HL-60 (cell line): Measurements from ENCODE around the gene IFT81.

Source experiments
- POLR2AphosphoS5 ChIP-seq: IDR thresholded peaks from 2 replicates; pipeline ENCODE4 v1.6.1; 2012; ENCODE audit warnings: low read depth
- SPI1 ChIP-seq: IDR thresholded peaks from 2 replicates; pipeline ENCODE4 v1.6.1; 2012; ENCODE audit warnings: low read depth, mild to moderate bottlenecking, borderline replicate concordance
- TF ChIP-seq, protein P1 (sequence below): IDR thresholded peaks from one replicate; pipeline ENCODE4 v1.5.1; 2011; ENCODE audit warnings: low read length, control low read depth, inconsistent platforms; ENCODE audit not compliant: insufficient read depth

DNA sequence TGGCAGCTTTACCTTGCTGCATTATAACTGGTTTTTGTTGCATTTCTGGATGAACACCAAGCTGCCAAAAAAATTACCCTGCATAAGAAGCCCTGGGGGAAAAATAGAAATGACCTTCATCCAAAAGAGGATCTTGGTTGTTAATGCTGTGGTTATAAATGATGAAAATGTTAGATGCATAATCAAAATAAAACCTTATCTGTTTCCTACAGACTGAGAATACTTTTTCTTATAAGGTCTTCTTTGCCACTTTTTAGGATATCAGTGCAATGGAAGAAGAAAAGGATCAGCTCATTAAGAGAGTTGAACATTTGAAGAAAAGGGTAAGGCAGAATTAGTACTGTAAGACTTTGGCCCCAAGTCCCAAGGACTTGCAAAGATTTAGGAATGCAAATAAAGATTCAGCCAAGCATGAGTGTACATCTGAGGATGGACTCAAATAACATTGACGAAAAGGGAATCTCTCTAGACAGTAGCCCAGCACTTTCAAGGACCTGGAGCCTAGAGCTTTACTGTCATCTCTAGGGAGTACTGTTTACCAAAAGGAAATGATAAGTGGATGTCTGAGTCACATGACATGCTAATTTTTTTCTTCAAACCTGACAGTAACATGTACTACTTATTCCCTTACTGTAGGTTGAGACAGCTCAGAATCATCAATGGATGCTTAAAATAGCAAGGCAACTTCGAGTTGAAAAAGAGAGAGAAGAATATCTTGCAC is 10.7 kb downstream of the IFT81 start:
- TF ChIP-seq, protein P1, sequence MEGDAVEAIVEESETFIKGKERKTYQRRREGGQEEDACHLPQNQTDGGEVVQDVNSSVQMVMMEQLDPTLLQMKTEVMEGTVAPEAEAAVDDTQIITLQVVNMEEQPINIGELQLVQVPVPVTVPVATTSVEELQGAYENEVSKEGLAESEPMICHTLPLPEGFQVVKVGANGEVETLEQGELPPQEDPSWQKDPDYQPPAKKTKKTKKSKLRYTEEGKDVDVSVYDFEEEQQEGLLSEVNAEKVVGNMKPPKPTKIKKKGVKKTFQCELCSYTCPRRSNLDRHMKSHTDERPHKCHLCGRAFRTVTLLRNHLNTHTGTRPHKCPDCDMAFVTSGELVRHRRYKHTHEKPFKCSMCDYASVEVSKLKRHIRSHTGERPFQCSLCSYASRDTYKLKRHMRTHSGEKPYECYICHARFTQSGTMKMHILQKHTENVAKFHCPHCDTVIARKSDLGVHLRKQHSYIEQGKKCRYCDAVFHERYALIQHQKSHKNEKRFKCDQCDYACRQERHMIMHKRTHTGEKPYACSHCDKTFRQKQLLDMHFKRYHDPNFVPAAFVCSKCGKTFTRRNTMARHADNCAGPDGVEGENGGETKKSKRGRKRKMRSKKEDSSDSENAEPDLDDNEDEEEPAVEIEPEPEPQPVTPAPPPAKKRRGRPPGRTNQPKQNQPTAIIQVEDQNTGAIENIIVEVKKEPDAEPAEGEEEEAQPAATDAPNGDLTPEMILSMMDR = no peak
- TF ChIP-seq POLR2AphosphoS5 (no peak), SPI1 (no peak)
